ENCODE data around the gene DUOXA1. TPM values are rescaled to one million over a fixed set of nuclear protein-coding genes. Genes with fewer than 3 reads are reported as not detected.
"Not testable (repeated sequence)": the region's sequence is repeated elsewhere in the genome, so short reads cannot be mapped to it uniquely, and the experiment has no call there.

Gene DUOXA1
- total RNA-seq, 1 donor from 2014 or later = 87.3 TPM

DNA sequence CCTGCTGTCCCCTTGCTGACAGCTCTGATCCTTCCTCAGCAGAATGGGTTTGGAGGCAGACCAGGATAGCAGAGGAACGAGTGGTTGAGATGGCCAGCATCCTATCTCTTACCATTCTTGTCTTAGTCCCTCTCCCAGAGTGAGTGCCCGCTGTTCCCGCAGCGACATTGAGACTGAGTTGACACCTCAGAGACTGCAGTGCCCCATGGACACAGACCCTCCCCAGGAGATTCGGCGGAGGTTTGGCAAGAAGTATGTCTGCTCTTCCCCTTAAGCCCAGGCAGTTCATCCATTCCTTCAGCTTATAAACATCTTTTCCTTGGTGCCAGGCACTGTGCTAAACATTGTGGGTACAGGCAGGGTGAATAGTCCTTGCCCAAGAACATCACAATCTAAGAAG is 21.3 kb upstream of the DUOXA1 start:
- no peak for DNase-seq (ENCODE audit: low spot score)

DNA sequence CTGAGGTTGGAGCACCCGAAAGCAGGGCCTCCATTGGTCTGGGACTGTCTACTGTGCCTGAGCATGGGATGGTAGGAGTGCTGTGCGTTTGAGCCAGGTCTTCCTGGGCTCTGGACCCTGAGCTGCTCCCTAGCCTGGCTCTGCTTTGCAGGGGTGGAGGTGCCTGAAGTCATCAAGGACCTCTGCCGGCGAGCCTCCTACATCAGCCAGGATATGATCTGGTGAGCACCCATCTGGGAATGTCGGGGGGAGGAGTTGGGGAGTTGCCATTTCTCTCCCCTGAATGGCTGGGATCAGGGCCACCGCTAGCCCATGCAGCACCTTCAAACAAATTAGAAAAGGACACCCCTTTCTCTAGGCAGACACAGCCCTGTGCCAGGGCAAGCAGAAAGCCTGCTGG is 20.8 kb upstream of the DUOXA1 start:
- DNase-seq (ENCODE audit: low spot score) = no peak

DNA sequence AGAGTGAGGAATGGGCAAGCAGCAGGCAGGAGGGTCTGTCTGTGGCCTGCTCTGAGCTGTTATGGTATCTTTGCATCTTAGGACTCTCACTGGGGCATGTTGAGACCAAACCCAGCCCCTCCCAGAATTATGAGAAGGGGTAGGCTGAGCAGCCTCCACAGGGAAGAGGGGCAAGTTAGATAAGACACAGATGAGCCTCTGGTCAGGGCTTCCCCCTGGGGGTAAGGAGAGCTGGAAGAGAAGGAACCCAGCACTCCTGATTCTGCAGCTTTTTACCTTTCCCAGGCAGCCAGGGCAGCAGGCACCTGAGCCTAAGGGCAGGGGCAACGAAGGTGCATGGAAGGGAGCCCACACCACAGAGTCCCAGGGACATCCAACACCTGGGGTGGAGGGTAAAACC is 19.4 kb upstream of the DUOXA1 start:
- DNase-seq (ENCODE audit: low spot score) = no peak

GRCh38 chr15:45148076-45149059 is 18.7 kb upstream of the DUOXA1 start:
- DNase-seq (ENCODE audit: low spot score) = no peak

- DNase-seq (ENCODE audit: low spot score) = no peak
These were observed 17.9 kb upstream of the DUOXA1 start for GRCh38 chr15:45147606-45148005.

GRCh38 chr15:45146405-45146804 is 16.7 kb upstream of the DUOXA1 start:
- DNase-seq (ENCODE audit: low spot score) = no peak

- DNase-seq (ENCODE audit: low spot score) = no peak
These were observed 15.1 kb upstream of the DUOXA1 start for GRCh38 chr15:45144775-45145174.

- DNase-seq (ENCODE audit: low spot score) = no peak
These were observed 14.3 kb upstream of the DUOXA1 start for GRCh38 chr15:45143946-45144345.

DNA sequence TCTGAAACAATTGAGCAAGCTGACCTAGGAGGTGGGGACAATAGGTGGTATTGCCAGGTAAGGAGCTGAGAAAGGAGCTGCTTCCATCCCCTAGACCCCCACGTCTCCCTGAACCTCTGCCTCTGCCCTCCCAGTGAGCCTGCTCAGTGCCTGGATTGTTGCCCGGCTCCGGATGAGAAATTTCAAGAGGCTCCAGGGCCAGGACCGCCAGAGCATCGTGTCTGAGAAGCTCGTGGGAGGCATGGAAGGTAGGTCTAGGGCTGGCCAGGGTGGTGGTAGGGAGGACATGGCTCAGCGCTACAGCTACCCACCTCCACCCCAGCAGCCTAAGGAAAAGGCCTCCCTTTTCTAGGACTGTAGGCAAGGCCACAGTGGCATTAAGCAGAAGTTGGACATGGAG is 13.4 kb upstream of the DUOXA1 start:
- no peak for DNase-seq (ENCODE audit: low spot score)

GRCh38 chr15:45141386-45141785 is 11.7 kb upstream of the DUOXA1 start:
- DNase-seq (ENCODE audit: low spot score) = no peak

DNA sequence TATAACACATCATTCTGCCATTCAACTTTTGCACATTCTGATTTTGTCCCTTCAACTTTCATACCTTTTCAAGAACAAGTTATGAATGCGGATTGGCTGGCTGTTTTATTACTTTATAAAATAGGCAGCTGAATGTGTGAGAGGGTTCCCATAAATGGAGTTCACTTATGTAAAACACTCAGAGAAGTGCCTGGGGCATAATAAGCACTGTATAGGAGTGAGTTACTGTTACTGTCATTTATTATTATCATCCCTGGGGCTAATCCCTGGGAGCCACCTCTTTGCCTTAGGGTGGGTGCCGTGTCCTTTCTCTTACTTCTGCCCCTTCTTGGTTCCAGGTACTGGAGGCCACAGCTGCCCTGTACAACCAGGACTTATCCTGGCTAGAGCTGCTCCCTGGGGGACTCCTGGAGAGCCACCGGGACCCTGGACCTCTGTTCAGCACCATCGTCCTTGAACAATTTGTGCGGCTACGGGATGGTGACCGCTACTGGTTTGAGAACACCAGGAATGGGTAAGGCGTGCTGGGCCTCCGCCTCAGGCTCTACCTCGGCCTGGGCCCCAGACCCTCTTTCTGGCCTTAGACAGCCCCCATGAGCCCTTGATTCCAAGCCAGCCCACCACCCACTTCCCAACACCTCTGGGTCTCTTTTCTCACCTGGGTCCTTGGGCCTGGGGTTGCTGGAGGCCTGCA is 11.0 kb upstream of the DUOXA1 start:
- no peak for DNase-seq (ENCODE audit: low spot score)

GRCh38 chr15:45139770-45140169 is 10.1 kb upstream of the DUOXA1 start:
- no peak for DNase-seq (ENCODE audit: low spot score)

DNA sequence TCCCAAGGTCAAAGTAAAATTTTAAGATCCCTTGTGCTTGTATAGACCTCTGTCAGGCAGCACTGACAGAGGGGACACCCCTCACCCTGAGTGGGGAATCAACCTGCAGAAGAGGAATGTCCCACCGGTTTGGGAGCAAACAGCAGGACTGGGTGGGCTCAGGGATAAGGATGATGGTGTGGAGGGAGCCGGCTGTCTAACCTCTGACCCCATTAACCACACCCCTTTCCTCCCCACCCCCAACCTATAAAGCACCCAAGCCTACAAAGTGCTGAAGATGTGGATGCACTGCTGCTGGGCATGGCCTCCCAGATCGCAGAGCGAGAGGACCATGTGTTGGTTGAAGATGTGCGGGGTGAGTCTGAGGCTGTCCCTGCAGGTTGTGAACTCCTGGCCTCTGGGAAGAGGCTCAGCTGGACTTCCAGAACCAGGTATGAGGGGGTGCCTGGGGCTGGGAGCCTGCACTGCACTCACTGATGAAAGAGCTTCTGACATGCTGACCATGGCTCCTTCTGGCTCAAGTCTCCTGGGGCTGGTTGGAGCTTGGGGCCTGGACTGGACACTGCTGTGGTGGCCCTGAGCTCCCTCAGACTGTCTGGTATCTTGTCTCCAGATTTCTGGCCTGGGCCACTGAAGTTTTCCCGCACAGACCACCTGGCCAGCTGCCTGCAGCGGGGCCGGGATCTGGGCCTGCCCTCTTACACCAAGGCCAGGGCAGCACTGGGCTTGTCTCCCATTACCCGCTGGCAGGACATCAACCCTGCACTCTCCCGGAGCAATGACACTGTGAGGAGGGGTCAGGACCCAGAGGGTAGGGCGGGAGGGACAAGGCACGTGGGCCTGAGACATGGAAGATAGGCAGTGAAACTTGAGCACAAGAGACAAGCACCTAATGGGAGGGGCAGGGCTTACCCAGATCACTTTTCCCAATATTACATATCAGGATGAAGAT is 9.4 kb upstream of the DUOXA1 start:
- DNase-seq (ENCODE audit: low spot score) = no peak

GRCh38 chr15:45137703-45138102 is 8.0 kb upstream of the DUOXA1 start:
- no peak for DNase-seq (ENCODE audit: low spot score)

- DNase-seq (ENCODE audit: low spot score) = no peak
These were observed 6.7 kb upstream of the DUOXA1 start for GRCh38 chr15:45136378-45136764.

DNA sequence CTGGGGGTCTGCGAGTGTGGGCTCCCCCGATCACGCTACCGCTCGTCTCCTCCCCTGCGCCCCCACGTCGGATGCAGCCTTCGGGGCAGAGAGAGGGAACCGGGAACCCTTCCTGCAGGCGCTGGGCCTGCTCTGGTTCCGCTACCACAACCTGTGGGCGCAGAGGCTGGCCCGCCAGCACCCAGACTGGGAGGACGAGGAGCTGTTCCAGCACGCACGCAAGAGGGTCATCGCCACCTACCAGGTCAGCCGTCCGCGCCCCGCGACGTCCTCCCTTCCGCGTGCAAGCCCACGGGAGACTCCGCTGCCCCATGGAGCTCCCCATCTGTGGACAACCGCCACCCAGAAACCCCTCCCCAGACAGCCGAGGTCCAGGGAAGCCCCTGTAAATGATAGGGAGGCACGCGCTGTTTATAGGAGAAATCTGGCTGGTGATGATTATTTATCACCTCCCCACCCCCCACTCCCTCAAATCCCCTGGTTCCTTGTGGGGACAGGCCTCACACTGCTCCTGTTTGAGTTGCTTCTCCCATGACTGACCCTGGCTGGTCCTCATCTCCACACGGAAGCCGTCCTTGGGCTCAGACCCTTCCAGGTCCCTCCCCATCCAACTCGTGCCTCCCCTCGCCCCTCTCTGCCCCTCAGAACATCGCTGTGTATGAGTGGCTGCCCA is 6.2 kb upstream of the DUOXA1 start:
- not testable (repeated sequence) for DNase-seq (ENCODE audit: low spot score)

DNA sequence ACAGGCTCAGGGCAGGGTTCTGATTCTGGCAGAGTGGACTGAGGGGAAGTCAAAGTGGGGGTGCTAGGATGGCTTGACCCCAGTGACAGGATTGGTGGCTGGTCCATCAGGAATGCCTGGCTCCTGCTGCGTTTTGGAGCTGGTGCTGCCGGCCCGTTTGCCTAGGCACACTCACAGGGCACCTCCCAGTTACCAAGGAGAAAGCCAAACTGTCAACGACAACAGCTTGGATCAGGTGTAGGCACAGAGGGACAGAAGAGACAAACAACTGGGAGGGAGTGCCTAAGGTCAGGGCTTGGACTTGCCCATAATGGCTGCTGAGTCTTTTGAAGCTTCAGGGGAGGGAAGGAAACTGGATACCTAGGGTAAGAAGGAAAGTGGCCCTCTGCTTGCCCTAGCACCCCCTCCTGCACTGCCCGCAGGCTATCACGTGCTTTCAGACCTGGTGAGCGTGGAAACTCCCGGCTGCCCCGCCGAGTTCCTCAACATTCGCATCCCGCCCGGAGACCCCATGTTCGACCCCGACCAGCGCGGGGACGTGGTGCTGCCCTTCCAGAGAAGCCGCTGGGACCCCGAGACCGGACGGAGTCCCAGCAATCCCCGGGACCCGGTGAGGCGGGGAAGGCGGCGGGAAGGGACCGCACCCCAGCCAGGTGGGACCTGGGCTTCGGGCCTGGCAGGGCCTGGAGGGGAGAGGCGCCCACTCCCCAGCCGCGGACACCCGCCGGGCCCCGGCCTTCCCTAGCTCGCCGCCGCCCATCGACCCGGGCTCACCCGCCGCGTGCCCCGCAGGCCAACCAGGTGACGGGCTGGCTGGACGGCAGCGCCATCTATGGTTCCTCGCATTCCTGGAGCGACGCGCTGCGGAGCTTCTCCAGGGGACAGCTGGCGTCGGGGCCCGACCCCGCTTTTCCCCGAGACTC is 5.3 kb upstream of the DUOXA1 start:
- no peak for DNase-seq (ENCODE audit: low spot score)

DNA sequence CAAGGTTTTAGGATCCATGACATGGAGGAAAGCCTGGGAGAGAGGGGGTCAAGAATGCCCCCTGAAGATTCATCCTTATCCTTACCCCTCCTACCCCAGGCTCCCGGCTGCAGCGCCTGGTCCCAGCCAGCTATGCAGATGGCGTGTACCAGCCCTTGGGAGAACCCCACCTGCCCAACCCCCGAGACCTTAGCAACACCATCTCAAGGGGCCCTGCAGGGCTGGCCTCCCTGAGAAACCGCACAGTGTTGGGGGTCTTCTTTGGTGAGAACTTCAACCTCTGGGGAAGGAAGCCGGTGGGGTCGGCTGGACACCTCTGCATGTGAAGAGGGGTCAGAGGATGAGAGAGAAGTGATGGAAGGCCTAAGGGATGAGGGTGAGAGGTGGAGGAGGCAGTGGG is 4.4 kb upstream of the DUOXA1 start:
- no peak for DNase-seq (ENCODE audit: low spot score)

- no peak for DNase-seq (ENCODE audit: low spot score)
These were observed 3.9 kb upstream of the DUOXA1 start for GRCh38 chr15:45133561-45133920.

DNA sequence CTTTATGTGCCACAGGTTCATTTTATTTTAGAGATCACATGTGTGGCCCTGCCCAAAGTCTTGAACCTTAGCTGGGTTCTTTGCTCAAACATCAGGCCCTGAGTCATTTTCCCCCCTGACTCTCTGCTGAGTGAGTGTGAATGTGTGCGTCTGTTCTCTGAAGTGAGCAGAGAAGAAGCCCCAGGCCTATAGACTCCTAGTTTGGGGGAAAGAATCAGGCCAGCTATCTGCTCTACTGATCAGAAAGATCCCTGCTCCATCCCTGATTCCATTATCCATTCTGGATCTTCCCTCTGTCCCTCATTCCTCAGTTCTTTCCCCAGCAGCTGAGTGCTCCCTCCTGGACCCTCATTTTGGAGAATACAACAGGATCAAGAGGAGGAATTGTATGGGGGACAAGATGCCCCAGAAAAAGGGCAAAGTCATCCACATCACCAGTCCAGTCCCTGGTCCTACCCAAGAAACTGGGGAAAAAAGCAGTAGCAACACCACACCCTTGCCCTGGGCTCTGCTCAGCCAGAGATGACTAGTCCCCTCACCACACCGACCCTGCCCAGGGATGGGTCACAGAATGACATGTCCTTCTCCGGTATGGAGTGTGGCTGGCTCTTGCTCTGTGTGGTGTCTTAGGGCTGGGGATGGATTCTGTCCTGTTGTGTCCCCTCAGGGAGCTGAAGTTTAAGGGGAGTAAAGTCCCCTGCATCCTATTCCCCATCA is 3.3 kb upstream of the DUOXA1 start:
- no peak for DNase-seq (ENCODE audit: low spot score)
